GM10266 (cell line): ENCODE results near the gene ZSWIM6.

ENCODE experiments used
- DNase-seq: peaks from one replicate; pipeline ENCODE4 v3.0.0; 2012; ENCODE audit errors: extremely low spot score
- TF ChIP-seq, protein P1 (sequence below): IDR thresholded peaks from 2 replicates; pipeline ENCODE4 v1.5.1; 2012; ENCODE audit warnings: mild to moderate bottlenecking, low read depth; ENCODE audit not compliant: control insufficient read depth, insufficient read depth; ENCODE audit errors: missing control alignments

The ZSWIM6 gene

DNA sequence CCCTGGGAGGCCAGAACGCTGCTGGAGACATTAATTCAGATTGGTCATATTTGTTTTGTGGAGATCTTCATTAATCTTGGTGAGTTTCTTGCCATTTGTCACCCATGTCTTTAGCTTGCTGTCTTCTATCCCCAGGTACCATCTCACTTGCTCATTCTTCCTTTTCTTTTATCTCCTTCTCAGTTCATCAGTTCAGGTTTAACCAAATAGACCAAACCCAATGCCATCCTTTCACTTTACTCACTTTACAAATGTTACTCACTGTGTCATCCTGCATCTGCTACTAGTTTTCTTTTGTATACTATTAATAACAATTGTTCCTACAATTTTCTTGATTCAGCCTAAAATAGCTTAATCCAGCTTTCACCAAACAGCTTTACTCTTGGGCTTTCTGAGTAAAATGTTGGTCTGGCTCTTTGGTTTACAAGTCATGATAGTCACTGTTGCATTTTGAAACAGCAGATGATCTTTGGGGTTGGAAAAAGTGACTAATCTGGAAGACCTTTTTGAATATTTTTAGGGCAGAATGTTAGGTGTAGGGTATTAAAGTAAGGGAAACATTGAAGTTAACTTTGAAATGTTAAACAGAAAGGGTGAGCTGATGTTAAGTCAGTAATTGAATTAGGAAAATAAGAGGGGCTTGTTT lies 246.9 kb downstream of the ZSWIM6 start:
- TF ChIP-seq, protein P1, sequence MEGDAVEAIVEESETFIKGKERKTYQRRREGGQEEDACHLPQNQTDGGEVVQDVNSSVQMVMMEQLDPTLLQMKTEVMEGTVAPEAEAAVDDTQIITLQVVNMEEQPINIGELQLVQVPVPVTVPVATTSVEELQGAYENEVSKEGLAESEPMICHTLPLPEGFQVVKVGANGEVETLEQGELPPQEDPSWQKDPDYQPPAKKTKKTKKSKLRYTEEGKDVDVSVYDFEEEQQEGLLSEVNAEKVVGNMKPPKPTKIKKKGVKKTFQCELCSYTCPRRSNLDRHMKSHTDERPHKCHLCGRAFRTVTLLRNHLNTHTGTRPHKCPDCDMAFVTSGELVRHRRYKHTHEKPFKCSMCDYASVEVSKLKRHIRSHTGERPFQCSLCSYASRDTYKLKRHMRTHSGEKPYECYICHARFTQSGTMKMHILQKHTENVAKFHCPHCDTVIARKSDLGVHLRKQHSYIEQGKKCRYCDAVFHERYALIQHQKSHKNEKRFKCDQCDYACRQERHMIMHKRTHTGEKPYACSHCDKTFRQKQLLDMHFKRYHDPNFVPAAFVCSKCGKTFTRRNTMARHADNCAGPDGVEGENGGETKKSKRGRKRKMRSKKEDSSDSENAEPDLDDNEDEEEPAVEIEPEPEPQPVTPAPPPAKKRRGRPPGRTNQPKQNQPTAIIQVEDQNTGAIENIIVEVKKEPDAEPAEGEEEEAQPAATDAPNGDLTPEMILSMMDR = no peak
- DNase-seq = no peak

DNA sequence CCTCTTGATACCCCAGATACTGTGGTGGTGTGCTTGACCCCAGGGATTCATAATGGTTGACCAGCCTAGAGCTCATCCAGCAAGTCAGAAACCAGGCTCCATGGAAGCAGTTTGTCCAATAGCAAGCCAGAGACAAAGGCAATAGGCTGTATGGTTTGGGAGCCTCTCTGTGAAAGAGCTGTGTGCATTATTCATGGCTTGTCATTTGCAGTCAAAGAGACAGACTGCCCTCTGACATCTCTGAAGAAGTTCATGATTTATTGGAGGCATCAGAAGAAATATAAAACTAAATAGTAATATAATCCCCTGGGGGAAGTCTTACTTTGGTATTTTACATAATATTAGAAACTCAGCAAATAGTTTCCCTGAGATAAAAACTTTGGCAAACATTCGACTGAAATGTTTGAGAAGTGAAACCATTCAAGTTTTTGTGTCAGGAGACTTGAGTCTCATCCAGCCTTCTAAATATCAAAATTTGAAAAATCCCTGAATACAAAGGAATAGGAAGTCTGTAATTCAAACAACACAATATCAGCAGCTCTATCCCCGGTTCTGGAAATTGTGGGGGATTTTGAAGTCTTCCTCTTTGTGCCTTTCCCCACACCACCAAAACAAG lies 250.3 kb downstream of the ZSWIM6 start:
- TF ChIP-seq, protein P1 = peak; percentile 0
- DNase-seq = no peak

DNA sequence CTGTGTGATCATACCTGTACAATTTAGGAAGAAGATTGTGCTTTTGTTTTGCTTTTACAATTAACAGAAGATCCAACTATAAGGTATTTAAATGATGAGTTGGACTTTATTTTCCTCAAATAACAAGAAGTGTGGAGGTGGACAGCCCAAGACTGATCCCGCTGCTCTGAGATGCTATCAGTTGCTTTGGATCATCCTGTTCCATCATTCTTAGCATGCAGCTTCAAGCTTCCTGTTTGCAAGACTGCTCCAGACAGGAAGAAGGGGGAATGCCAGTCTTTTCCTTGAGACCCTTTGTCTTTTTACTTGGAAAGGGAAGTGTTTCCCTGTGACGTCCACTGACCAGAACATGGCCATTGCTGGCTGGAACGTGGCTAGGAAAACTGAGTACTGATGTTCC lies 250.8 kb downstream of the ZSWIM6 start:
- no peak for DNase-seq
- TF ChIP-seq, protein P1 = no peak

DNA sequence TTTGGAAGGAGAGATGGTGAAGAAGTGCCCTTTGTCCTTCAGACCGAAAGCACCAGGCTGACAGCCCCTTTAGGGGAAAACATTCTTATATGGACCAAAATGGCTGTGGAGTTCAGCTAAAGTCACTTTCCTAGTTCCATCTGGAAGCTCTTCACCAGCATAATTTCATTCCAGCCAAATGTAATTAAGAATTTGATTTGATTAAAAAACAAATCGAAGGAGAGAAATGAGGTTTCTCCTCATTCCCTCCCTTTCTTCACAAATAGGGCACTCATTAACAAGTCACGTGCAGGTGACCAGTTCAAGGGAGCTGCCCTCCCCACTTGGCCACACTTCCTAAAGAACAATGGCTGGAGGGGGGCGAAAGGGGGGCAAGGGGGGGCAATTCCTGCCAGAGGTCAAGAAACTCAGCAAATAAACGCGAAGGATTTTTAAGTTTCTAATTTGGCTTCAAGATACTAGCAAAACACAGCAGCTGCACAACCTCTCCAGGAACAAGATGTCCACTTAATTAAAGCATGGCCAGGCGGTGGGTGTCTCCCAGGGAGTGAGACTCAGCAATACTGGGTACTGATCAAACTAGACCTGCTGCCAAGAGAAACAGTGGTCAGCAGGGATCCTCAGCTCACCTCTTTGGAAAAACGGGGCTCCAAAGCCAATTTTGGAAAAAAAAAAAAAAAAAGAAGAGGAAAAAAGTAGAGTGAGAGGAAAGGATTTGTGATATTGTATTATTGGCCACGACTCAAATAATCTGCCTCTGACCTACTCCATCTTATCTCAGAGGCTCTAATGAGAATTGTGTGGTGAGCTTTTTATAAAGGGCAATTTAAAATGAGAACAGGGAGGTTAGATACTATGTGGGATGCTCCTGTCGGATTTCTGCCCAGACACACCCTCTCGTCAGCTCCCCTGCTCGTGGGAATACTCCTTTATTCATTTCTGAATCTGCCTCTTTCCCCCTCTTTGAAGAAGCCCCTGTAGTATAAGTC lies 254.3 kb downstream of the ZSWIM6 start:
- no peak for DNase-seq
- TF ChIP-seq, protein P1 = no peak

DNA sequence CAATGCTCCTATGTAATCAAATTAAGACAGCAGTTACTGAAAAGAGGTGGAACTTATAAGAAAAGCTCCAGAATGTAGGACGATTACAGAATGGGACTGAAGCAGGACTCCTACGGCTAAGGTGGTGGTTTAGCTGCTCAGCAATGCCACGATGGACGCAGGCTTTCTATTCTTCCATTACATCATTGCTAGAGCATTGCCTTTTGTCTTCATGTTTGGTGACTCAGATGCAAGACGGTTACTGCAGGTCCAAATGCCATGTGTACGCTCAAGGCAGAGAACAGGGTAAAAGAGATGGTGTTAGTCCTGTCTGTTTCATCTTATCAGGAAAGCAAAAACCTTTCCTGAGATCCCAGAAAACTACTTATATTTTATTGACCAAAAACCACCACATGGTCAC lies 255.1 kb downstream of the ZSWIM6 start:
- TF ChIP-seq, protein P1 = no peak
- no peak for DNase-seq

DNA sequence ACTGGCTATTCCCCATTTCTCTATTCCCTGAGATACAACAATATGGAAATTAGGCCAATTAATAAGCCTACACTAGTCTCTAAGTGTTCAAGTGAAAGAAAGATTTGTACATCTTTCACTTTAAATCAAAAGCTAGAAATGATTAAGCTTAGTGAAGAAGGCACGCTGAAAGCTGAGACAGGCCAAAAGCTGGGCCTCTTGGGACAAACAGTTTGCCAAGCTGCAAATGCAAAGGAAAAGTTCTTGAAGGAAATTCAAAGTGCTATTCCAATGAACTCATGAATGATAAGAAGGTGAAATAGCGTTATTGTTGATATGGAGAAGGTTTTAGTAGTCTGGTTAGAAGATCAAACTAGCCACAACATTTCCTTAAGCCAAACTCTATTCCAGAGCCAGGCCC lies 256.2 kb downstream of the ZSWIM6 start:
- TF ChIP-seq, protein P1 = no peak
- no peak for DNase-seq
